ENCODE results near the gene WASHC1.
"Not testable (repeated sequence)": the region's sequence is repeated elsewhere in the genome, so short reads cannot be mapped to it uniquely, and the experiment has no call there.

The WASHC1 gene

DNA sequence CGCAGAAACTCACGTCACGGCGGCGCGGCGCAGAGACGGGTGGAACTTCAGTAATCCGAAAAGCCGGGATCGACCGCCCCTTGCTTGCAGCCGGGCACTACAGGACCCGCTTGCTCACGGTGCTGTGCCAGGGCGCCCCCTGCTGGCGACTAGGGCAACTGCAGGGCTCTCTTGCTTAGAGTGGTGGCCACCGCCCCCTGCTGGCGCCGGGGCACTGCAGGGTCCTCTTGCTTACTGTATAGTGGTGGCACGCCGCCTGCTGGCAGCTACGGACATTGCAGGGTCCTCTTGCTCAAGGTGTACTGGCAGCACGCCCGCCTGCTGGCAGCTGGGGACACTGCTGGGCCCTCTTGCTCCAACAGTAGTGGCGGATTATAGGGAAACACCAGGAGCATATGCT is 18.1 kb downstream of the WASHC1 start:
- DNase-seq, result peak; percentile 92

DNA sequence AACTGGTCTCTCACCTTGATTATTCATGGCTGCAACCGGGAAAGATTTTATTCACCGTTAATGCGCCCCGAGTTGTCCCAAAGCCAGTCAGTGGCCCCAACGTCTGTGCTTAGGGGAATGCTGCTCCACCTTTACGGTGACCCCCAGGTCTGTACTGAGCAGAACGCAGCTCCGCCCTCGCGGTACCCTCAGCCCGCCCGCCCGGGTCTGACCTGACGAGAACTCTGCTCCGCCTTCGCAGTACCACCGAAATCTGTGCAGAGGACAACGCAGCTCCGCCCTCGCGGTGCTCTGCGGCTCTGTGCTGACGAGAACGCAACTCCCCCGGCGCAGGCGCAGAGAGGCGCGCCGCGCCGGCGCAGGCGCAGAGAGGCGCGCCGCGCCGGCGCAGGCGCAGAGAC is 18.6 kb downstream of the WASHC1 start:
- peak; percentile 52 for DNase-seq

DNA sequence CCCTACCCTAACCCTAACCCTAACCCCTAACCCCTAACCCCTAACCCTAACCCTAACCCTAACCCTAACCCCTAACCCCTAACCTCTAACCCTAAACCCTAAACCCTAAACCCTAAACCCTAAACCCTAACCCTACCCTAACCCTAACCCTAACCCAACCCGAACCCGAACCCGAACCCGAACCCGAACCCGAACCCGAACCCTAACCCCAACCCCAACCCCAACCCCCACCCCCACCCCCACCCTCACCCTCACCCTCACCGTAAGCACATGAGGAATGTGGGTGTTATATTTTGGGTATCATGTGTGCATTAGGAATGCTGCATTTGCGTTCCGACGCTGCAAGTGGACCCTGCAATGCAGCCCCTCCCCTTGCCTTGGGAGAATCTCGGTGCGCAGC is 19.0 kb downstream of the WASHC1 start:
- DNase-seq, result not testable (repeated sequence)

All from activated CD8-positive, alpha-beta memory T cell treated with anti-CD3 and anti-CD28 coated beads, Interleukin-2, amount 50 U/mL, for 48 hours (primary cell).